OCI-LY7 (cell line): ENCODE data around the gene FAM78B.

Experiments
- CTCF ChIP-seq: fragments of 200-600 bp; sonication (generic); conservative IDR thresholded peaks from 2 replicates; pipeline ENCODE4 v1.5.1; 2014; ENCODE audit warnings: mild to moderate bottlenecking, antibody characterized with exemption, low read length, moderate library complexity, mixed read lengths
- EZH2phosphoT487 ChIP-seq: fragments of 200-600 bp; sonication (generic); IDR thresholded peaks from 2 replicates; pipeline ENCODE4 v1.6.1; 2018; ENCODE audit warnings: low read depth, borderline replicate concordance, mild to moderate bottlenecking, mixed run types, antibody characterized with exemption, low read length, moderate library complexity, mixed read lengths

GRCh38 chr1:166114419-166114818 is 52.4 kb downstream of the FAM78B start:
- TF ChIP-seq EZH2phosphoT487 (no peak), CTCF (no peak)
